Measurements from ENCODE around the gene WDR88.

Gene WDR88, protein sequence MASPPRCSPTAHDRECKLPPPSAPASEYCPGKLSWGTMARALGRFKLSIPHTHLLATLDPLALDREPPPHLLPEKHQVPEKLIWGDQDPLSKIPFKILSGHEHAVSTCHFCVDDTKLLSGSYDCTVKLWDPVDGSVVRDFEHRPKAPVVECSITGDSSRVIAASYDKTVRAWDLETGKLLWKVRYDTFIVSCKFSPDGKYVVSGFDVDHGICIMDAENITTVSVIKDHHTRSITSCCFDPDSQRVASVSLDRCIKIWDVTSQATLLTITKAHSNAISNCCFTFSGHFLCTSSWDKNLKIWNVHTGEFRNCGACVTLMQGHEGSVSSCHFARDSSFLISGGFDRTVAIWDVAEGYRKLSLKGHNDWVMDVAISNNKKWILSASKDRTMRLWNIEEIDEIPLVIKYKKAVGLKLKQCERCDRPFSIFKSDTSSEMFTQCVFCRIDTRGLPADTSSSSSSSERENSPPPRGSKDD

DNA sequence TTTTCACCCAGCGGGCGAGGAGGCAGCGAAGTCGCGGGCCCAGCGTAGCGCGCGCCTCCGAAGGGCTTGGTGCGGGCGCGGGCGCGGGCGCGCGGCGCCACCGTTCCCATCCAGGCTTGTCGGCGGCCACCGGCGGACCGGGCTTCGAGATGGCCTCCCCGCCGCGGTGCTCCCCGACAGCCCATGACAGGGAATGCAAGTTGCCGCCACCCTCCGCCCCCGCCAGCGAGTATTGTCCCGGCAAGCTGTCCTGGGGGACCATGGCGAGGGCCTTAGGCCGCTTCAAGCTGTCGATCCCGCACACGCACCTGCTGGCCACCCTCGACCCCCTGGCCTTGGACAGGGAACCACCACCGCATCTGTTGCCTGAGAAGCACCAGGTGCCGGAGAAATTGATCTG is at the start of gene WDR88:
WDR88 (plus strand) TSS at position 94 of the 400 bp plus-strand sequence; CDS start at position 150, 56 bp downstream.
- Mint-ChIP-seq H3K9me3 (no peaks in the 10 kb centered on the region), H3K27ac (peak within 1 kb of the TSS in 1 of 2 donors; percentile 42), H3K4me3 (no peak within 1 kb of the TSS), H3K4me1 (peaks cover 17% of the 10 kb centered on the region), H3K27me3 (no peaks in the 10 kb centered on the region)
- no peak for DNase-seq
- peak; percentile 24 for ATAC-seq

DNA sequence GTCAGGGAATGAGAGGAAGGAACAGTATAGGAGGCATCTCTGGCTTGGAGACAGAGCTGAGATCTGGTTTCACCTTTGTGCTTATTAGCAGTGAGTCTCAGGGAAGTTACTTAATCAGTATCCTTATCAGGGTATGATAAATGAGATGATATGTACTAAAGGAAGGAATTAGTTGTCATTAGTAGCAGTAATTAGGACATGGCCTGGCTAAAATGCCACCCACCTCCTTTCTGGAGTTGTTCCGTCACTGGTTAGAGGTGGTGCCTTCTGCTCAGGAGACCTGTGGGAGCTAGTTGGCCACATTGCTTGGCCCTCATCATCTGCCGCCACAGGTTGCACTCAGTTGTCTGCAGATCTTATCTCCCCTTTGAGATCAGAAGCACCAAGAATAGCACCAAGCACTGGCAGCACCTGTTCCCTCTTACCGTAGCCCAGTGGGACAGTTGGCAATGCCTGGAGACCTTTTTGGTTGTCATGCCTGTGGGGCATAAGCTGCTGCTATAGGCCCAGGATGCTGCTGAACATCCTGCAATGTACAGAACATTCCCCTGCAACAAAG is 46.3 kb upstream of the WDR88 start:
- Mint-ChIP-seq H3K9me3 (no peaks in the 10 kb centered on the region), H3K27ac (peak overlapping the region in 1 of 2 donors; percentile 67), H3K27me3 (no peaks in the 10 kb centered on the region), H3K4me3 (no peak overlapping the region), H3K4me1 (peaks cover 25% of the 10 kb centered on the region)
- ATAC-seq (no peak), DNase-seq (no peak)

DNA sequence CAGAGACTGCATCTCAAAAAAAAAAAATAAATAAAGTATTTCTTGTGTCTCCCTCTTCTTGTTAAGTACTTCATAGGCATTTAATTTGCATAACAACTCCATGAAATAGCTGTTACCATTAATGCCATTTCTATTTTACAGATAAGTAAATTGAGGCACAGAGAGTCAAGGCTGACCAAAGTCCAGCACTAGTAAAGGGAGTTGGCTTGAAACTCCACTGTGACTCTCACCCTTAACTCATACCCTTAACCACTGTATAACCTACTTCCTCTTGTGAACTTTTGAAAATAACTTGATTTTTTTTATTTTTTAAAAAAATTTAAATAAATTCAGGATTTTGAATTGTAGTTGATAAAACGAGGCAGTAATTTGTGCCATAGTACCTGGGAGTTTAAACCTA is 45.0 kb upstream of the WDR88 start:
- DNase-seq (no peak), ATAC-seq (no peak)
- no peaks in the 10 kb centered on the region for H3K9me3 Mint-ChIP-seq
- peaks cover 12% of the 10 kb centered on the region for H3K4me1 Mint-ChIP-seq
- H3K27ac Mint-ChIP-seq = no peak overlapping the region
- no peaks in the 10 kb centered on the region for H3K27me3 Mint-ChIP-seq
- H3K4me3 Mint-ChIP-seq = no peak overlapping the region

DNA sequence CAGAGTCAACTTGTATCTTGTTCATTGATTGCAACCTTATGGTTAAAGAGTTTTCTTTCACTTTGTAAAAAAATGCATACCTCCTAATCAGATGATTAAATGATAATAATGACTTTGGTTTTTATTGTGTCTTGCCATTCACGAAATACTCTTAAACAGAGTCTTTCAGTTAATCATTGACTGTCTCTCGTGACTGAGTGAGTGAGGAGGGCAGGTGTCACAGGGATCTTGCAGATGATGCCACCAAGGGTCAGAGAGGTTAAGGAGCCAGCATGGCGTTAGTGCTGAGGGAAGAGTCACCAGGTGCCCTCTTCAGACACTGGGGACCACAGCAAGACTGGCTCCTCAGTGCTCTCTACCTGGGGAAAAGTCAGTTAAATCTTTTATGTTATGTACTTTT is 42.9 kb upstream of the WDR88 start:
- no peaks in the 10 kb centered on the region for H3K9me3 Mint-ChIP-seq
- DNase-seq = no peak
- no peak for ATAC-seq
- peaks cover 5% of the 10 kb centered on the region for H3K4me1 Mint-ChIP-seq
- H3K27ac Mint-ChIP-seq = no peak overlapping the region
- no peak overlapping the region for H3K4me3 Mint-ChIP-seq
- H3K27me3 Mint-ChIP-seq = no peaks in the 10 kb centered on the region

DNA sequence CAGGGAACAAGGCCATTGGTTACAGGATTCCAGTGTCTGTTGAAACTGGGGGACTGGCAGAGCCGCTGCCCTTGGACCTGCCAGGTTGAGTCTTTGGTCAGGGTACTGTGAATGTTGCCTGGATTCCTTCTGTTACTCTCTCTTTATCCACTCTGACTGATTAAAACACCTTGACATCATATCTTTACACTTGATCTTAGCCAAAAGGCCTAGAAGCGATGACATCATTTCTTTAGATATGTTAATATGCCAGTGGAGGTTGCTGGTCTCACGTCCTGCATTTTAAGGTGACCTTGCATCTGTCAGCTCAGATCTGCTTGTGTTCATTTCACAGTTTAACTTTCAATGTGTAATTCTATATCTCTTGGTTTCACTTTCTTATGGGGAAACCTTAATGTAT is 41.7 kb upstream of the WDR88 start:
- DNase-seq (no peak), ATAC-seq (no peak)
- H3K27me3 Mint-ChIP-seq = no peaks in the 10 kb centered on the region
- no peaks in the 10 kb centered on the region for H3K9me3 Mint-ChIP-seq
- H3K4me1 Mint-ChIP-seq = peaks cover 5% of the 10 kb centered on the region
- no peak overlapping the region for H3K4me3 Mint-ChIP-seq
- no peak overlapping the region for H3K27ac Mint-ChIP-seq

DNA sequence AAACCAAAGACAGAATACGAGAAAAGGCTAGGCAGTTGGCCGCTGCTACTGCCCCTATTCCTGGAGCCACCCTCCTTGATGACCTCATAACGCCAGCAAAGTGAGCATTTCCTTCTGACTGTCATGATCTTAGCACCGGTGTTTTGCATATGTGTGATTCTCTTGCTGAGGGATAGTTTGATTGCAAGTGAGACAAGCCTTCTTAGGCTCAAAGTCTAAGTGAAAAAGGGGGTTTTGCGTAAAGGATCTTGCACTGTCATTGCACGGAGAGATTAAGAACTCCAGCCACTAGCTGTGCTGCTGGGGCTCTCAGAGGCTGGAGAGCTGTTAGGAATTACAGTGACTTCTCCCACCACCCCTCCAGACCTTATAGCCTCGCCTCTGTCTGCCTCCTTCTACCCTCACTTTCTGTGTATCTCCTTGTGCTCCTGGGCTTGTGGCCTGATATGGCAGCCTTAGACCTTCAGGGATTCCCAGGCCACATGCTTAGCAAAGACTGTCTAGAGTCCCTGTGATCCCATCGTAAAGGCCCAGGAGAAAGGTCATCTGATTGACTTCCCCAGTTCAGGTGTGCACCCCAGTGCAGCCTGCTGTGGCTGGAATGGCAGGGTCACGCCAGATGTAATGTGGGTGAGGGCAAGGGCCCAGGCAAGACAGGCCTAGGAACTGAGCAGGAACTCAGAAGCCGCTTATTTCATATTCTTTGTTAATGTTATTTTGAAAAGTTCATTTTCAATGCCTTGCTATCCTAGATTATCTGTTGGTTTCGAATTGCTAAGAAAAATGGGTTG is 38.3 kb upstream of the WDR88 start:
- no peaks in the 10 kb centered on the region for H3K27me3 Mint-ChIP-seq
- no peak overlapping the region for H3K4me3 Mint-ChIP-seq
- DNase-seq (no peak), ATAC-seq (no peak)
- H3K4me1 Mint-ChIP-seq = peaks cover 5% of the 10 kb centered on the region
- no peaks in the 10 kb centered on the region for H3K9me3 Mint-ChIP-seq
- H3K27ac Mint-ChIP-seq = no peak overlapping the region

DNA sequence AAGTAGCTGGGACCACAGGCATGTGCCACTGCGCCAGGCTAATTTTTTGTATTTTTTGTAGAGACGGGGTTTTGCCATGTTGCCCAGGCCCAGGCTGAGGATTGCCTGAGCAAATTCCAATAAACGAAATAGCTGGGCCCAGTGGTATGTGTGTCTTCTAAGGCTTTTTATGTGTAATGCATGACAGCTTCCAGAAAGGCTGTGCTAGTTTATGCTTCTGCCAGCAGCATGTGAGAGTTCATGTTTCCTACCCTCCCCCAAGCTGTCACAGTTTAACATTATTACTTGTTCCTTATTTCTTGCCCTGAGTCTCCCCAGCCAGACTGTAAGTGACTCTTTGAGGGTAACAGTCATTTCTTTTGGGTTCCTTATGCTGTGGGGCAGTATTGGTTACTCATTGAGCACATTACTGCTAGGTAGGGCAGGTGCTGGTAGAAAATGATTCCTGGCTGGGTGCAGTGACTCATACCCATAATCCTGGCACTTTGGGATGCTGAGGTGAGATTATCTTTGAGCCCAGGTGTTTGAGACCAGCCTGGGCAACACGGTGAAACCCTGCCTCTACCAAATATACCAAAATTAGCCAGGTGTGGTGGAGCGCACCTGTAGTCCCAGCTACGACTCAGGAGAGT is 37.4 kb upstream of the WDR88 start:
- no peaks in the 10 kb centered on the region for H3K9me3 Mint-ChIP-seq
- no peak overlapping the region for H3K4me3 Mint-ChIP-seq
- H3K27ac Mint-ChIP-seq = peak overlapping the region in 1 of 2 donors; percentile 40
- H3K27me3 Mint-ChIP-seq = no peaks in the 10 kb centered on the region
- DNase-seq (no peak), ATAC-seq (no peak)
- no peaks in the 10 kb centered on the region for H3K4me1 Mint-ChIP-seq

DNA sequence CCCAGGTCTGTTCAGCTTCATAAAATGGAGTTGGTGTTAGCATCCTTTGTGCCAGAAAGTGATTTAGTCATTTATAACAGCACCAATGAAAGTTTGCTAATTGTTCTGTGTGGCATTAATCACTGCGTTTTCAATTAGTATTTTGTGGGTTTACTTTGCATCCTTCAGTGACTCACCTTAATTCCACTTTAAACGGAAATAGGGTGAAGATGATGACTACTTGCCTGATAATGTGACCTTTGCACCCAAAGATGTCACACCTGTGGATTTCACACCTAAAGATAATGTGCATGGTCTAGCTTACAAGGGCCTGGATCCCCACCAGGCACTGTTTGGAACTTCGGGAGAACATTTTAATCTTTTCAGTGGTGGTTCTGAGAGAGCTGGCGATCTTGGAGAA is 35.9 kb upstream of the WDR88 start:
- H3K9me3 Mint-ChIP-seq = no peaks in the 10 kb centered on the region
- H3K4me1 Mint-ChIP-seq = no peaks in the 10 kb centered on the region
- H3K27ac Mint-ChIP-seq = no peak overlapping the region
- H3K27me3 Mint-ChIP-seq = no peaks in the 10 kb centered on the region
- DNase-seq (no peak), ATAC-seq (no peak)
- H3K4me3 Mint-ChIP-seq = no peak overlapping the region

DNA sequence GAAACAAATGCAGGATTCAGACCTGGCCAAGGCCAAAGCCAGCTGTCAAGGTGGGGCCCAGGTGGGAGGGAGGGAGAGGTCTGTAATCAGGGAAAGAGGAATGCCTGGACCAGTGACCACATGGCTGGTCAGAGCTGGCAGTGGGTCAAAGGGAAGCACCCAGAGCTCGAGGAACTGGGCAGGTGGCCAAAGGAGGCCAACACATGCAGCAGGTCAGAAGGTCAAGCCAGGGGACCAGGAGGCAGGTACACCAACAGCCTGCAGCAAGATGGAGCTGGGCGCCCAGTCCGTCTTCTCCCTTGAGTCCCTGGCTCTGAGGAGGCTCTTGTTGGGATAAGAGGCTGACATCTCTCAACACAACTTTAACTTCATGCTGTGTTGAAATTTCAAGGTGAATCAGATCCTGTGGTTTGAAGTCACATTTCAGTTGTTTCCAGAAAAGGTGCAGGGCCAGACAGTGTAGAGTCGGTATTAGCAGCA is 33.8 kb upstream of the WDR88 start:
- Mint-ChIP-seq H3K4me1 (no peaks in the 10 kb centered on the region), H3K27ac (peak overlapping the region in 1 of 2 donors; percentile 23)
- no peak for DNase-seq

DNA sequence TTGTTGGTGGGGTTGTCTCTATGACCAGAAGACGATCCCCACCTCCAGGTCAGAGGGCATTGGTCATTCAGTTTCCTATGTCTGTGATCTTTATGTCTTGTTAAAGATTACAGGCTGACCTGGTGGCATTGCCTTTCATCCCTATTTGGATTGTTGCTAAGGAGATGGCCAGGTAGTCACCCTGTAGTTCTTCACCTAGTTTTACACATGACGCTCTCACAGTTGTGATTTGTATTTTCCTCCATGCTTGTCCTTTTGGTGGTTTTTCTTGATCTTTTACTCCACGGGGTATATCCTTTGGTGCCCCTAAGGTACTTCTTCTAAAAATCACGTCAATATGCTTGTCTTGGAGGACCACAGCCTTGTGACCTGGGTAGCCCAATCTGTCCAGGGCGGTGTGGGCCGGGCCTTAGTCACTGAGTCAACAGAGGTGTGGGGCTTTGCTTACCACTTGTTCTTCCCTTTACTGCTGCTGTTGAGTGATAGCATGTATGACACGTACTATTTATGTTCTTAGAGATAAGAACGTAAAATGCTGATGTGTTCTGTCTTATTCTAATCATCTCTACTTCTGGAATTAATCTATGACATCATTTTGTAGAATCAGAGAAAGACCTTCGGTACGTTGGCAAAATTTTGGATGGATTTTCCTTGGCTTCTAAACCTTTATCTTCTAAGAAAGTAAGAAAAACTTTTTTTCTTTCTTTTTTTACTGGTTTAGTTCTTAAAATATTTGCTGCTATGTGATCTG is 30.8 kb upstream of the WDR88 start:
- DNase-seq (no peak), ATAC-seq (no peak)
- Mint-ChIP-seq H3K9me3 (no peaks in the 10 kb centered on the region), H3K27me3 (no peaks in the 10 kb centered on the region), H3K4me3 (no peak overlapping the region), H3K27ac (peak overlapping the region in 1 of 2 donors; percentile 40), H3K4me1 (no peaks in the 10 kb centered on the region)

More for the DNA sequence above, 33.8 kb upstream of the WDR88 start:
- H3K9me3 Mint-ChIP-seq = no peaks in the 10 kb centered on the region
- no peak overlapping the region for H3K4me3 Mint-ChIP-seq
- no peaks in the 10 kb centered on the region for H3K27me3 Mint-ChIP-seq
- ATAC-seq = no peak

DNA sequence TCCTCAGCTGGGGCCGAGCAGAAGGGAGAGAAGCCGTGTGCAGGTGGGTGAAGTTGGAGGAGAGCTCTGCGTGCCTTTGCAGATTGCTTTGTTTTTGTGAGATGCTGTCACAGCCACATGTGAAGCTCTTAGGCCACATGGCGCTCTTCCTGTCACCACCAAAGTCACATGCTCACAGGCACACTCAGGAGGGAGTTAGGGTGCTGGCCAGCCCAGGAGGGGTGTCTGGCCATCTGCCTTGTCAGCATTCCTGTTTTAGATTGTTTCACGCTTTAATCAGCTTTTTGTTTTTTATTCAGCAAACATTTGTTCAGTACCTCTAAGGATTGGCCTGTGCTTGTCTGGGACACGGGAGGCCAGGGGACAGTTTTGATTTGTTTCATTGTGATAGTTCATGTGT is 29.0 kb upstream of the WDR88 start:
- H3K4me1 Mint-ChIP-seq = no peaks in the 10 kb centered on the region
- H3K4me3 Mint-ChIP-seq = no peak overlapping the region
- DNase-seq = no peak
- peak overlapping the region; percentile 43 to 71 for H3K27ac Mint-ChIP-seq
- H3K27me3 Mint-ChIP-seq = no peaks in the 10 kb centered on the region
- no peak for ATAC-seq
- H3K9me3 Mint-ChIP-seq = no peaks in the 10 kb centered on the region

DNA sequence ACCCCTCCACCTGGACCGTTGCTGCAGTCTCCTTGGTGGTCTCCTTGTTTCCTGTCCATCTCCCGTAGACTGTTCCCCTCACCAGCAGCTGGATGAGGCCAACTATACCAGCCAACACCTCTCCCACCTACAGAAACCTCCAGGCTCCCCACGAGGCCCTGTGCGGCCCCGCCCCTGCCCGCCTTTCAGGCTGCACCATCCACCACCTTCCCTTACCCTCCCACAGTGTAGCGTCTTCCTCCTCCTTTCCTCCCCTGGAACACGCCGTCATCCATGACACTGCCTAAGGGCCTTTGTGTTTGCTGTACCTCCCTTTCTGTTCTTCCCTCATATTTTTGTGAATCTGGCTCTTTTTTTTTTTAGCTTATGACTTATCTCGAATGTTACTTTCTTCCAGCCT is 23.8 kb upstream of the WDR88 start:
- H3K27ac Mint-ChIP-seq = peak overlapping the region in 1 of 2 donors; percentile 27
- no peak for ATAC-seq
- H3K4me3 Mint-ChIP-seq = no peak overlapping the region
- DNase-seq = no peak
- no peaks in the 10 kb centered on the region for H3K4me1 Mint-ChIP-seq
- H3K9me3 Mint-ChIP-seq = no peaks in the 10 kb centered on the region
- no peaks in the 10 kb centered on the region for H3K27me3 Mint-ChIP-seq

DNA sequence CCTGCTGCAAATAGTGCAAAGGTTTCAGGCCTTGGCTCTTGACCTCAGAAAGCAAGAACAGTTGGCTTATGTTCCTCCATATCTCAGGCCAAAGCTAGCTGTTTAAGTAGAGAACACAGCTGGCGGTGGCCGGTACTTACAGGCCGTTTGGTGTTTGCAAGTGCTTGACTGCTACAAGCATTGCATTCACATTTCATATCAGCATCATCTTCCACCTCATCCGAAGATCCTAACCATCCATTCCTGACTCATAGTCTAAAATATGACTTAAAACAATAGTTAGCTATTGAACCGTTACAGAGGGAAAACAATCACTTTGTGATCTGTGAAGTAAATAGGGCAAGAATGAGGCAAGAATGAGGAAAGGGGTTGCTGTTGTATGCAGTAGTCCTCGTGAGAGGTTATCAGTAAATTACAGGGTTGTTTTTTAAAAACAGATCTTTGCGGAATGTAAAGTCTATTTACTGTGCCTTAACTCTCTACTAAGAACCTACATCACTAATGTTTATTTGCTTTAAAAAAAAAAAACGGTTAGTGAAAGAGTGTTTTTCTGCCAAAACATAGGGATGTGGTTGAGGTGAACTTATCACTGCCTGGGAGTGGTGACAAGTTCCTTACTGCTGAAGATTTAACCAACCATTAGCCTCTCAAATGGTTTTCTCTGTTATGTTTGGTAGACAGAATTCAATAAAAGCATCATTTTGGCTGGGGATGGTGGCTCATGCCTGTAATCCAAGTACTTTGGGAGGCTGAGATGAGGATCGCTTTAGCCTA is 21.6 kb upstream of the WDR88 start:
- DNase-seq (no peak), ATAC-seq (no peak)
- H3K27ac Mint-ChIP-seq = no peak overlapping the region
- H3K4me3 Mint-ChIP-seq = no peak overlapping the region
- no peaks in the 10 kb centered on the region for H3K9me3 Mint-ChIP-seq
- no peaks in the 10 kb centered on the region for H3K27me3 Mint-ChIP-seq
- H3K4me1 Mint-ChIP-seq = no peaks in the 10 kb centered on the region

DNA sequence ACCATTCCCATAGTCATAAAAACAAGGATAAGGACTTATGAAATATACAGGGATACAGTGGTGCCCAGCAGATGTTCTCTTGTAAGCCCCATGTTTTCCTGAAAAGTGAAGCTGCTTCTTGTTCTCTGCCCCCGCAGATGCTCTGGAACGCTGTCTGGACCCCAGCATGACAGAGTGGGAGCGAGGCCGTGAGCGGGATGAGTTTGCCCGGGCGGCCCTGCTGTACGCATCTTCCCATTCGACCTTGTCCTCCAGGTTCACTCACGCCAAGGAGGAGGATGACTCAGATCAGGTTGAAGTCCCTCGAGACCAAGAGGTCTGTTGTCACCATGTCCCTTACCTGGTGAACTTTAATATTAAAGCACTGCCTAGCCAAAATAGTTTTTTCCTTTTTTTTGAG is 20.3 kb upstream of the WDR88 start:
- ATAC-seq (no peak), DNase-seq (no peak)
- H3K4me1 Mint-ChIP-seq = no peaks in the 10 kb centered on the region
- no peaks in the 10 kb centered on the region for H3K9me3 Mint-ChIP-seq
- no peaks in the 10 kb centered on the region for H3K27me3 Mint-ChIP-seq
- H3K4me3 Mint-ChIP-seq = no peak overlapping the region
- H3K27ac Mint-ChIP-seq = no peak overlapping the region
